Measurements from ENCODE around the gene LPAR4. TPM values are rescaled to one million over a fixed set of nuclear protein-coding genes. Genes with fewer than 3 reads are reported as not detected.
"Not testable (repeated sequence)": the region's sequence is repeated elsewhere in the genome, so short reads cannot be mapped to it uniquely, and the experiment has no call there.

LPAR4 gene
- total RNA-seq, 1 donor from 2014 or later, result not detected

DNA sequence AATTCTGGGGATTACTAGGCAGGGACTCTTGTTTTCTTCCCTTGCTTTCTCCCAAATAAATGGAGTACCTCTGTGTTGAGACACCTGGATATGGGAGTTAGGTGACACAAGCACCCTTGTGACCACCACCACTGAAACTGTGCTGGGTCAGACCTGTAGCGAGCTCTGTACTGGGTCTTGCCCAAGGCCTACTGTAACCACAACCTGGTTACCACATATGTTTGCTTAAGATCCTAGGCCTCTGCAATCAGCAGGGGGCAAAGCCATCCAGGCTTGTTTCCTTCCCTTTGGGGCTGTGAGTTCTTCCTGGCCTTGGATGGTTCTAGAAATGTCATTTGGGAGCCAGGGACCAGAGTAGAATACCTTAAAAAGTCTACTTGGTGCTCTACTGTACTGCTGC lies 49.4 kb downstream of the LPAR4 start:
- H3K4me1 Mint-ChIP-seq, result peaks cover 7% of the 10 kb centered on the region
- H3K27ac Mint-ChIP-seq, result no peak overlapping the region
- no peaks in the 10 kb centered on the region for H3K27me3 Mint-ChIP-seq
- DNase-seq, result no peak
- H3K4me3 Mint-ChIP-seq, result no peak overlapping the region
- no peaks in the 10 kb centered on the region for H3K36me3 Mint-ChIP-seq (ENCODE audit: low read depth)
- intact Hi-C loops (cut with micrococcal nuclease), result no loop called here
- peaks cover 4% of the 10 kb centered on the region for H3K9me3 Mint-ChIP-seq

DNA sequence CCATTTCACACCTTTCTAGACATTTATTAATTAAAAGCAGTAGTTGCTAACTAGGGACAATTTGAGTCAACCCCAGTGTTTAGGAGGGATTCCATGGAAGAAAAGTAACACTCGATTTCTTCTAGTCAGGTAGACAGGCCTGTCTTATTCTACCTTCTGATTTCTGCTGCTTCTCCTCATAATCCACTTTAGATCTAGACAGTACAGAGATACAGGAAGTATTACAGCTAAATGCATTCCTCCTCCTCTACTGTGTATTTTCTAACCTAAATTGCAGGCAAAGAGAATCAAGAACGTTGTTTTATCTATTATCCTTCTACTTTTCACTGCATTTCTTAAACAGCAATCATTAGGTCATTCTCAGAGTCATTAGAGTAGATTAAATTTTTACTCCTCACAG lies 52.6 kb downstream of the LPAR4 start:
- intact Hi-C loops (cut with micrococcal nuclease), result no loop called here
- Mint-ChIP-seq H3K4me3 (no peak overlapping the region), H3K9me3 (peaks cover 4% of the 10 kb centered on the region), H3K27ac (no peak overlapping the region), H3K4me1 (peaks cover 7% of the 10 kb centered on the region), H3K36me3 (ENCODE audit: low read depth) (no peaks in the 10 kb centered on the region), H3K27me3 (no peaks in the 10 kb centered on the region)
- DNase-seq, result no peak

DNA sequence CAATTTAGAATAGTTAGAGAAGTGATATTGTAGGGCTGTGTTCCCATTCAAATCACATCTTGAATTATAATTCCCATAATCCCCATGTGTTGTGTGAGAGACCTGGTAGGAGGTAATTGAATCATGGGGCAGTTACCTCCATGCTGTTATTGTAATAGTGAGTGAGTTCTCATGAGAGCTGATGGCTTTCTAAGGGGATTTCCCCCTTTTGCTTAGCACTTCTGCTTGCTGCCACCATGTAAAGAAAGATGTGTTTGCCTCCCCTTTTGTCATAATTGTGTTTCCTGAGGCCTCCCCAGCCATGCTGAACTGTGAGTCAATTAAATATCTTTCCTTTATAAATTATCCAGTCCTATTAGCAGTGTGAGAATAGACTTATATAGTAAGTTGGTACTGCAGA lies 53.2 kb downstream of the LPAR4 start:
- Mint-ChIP-seq H3K27me3 (no peaks in the 10 kb centered on the region), H3K36me3 (ENCODE audit: low read depth) (no peaks in the 10 kb centered on the region), H3K27ac (no peak overlapping the region), H3K9me3 (peaks cover 4% of the 10 kb centered on the region), H3K4me3 (no peak overlapping the region), H3K4me1 (peaks cover 7% of the 10 kb centered on the region)
- no peak for DNase-seq
- intact Hi-C loops (cut with micrococcal nuclease), result no loop called here

DNA sequence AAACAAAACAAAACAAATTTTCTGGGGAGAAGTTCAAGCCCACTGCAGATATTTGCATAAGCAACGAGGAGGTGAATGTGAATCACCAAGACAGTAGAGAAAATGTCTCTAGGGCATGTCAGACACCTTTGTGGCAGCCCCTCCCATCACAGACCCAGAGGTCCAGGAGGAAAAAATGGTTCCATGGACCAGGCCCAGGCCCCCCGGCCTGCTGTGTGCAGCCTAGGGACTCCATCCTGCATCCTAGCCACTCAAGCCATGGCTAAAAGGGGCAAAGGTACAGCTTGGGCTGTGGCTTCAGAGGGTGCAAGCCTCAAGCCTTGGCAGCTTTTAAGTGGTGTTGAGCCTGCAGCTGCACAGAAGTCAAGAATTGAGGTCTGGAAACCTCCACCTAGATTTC lies 54.0 kb downstream of the LPAR4 start:
- no peak for DNase-seq
- no peak overlapping the region for H3K4me3 Mint-ChIP-seq
- H3K9me3 Mint-ChIP-seq, result peaks cover 4% of the 10 kb centered on the region
- H3K4me1 Mint-ChIP-seq, result peaks cover 7% of the 10 kb centered on the region
- no peaks in the 10 kb centered on the region for H3K36me3 Mint-ChIP-seq (ENCODE audit: low read depth)
- intact Hi-C loops (cut with micrococcal nuclease), result no loop called here
- no peak overlapping the region for H3K27ac Mint-ChIP-seq
- no peaks in the 10 kb centered on the region for H3K27me3 Mint-ChIP-seq

DNA sequence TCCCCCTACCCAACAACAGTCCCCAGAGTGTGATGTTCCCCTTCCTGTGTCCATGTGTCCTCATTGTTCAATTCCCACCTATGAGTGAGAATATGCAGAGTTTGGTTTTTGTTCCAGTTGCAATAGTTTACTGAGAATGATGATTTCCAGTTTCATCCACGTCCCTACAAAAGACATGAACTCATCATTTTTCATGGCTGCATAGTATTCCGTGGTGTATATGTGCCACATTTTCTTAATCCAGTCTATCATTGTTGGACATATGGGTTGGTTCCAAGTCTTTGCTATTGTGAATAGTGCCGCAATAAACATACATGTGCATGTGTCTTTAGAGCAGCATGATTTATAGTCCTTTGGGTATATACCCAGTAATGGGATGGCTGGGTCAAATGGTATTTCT lies 55.0 kb downstream of the LPAR4 start:
- H3K27me3 Mint-ChIP-seq; H3K27ac Mint-ChIP-seq; H3K36me3 Mint-ChIP-seq (ENCODE audit: low read depth); DNase-seq; intact Hi-C loops (cut with micrococcal nuclease); H3K9me3 Mint-ChIP-seq; H3K4me3 Mint-ChIP-seq; H3K4me1 Mint-ChIP-seq: not testable (repeated sequence)

Other genes starting within 250 kb of the LPAR4 start
- gene RTL3, start 88.4 kb upstream of the LPAR4 start, total RNA-seq, result not detected in 2 replicates
- 34.1 and 38.8 TPM in 2 replicates for gene P2RY10, start 197.7 kb downstream of the LPAR4 start, total RNA-seq

Data from activated CD4-positive, alpha-beta T cell treated with anti-CD3 and anti-CD28 coated beads, Interleukin-2, amount 10 ng/mL, durations not matched to agents 24 days and 14 days (primary cell).